Endothelial cell of umbilical vein (primary cell): Measurements from ENCODE around the gene EML4. TPM values are rescaled to one million over a fixed set of nuclear protein-coding genes. Genes with fewer than 3 reads are reported as not detected.

Experiments used
- BruUV-seq: library from RNA; stranded (reverse); fragments of 400-500 nt; replicated peaks from 2 replicates; lab custom pipeline; 2021; lab: Mats Ljungman, UMichigan
- CTCF ChIA-PET: fragments of 300-600, 350-600 bp; sonication (Branson Sonifier 250); formaldehyde crosslinking; loops from one replicate; lab custom pipeline; 2021; ENCODE audit warnings: antibody characterized with exemption, inconsistent platforms; lab: Charles Lee
- POLR2A ChIA-PET: fragments of 300-600, 350-600 bp; sonication (Branson Sonifier 250); formaldehyde crosslinking; loops from one replicate; lab custom pipeline; 2021; ENCODE audit warnings: antibody characterized with exemption, inconsistent platforms; lab: Charles Lee
- DNase-seq: peaks from one replicate; pipeline ENCODE4 v3.0.0-alpha.2; 2011; ENCODE audit warnings: low read depth, low spot score
- FAIRE-seq: peaks from 2 replicates; lab custom pipeline; 2011; peaks lifted over from hg19 to GRCh38; lab: Jason Lieb, UNC
- H2AFZ ChIP-seq: 2 replicates; pipeline ENCODE4 v1.6.0; 2012; ENCODE audit warnings: low read depth, low read length, control low read depth, inconsistent platforms
- H3K27ac ChIP-seq: 2 replicates; pipeline ENCODE4 v1.5.1; 2011; ENCODE audit warnings: low read depth, mild to moderate bottlenecking, control low read depth, low read length, moderate library complexity; ENCODE audit not compliant: insufficient read depth
- H3K27me3 ChIP-seq, 2 experiments: 2 replicates each; pipeline versions ENCODE4 v1.6.0 to v1.6.1; 2011; ENCODE audit warnings: low read length in 2 of 2, mixed read lengths in 1 of 2; ENCODE audit not compliant: control insufficient read depth in 2 of 2, insufficient read depth in 2 of 2
- H3K36me3 ChIP-seq, 2 experiments: 2 replicates in 1 of 2; 3 replicates in 1 of 2; pipeline ENCODE4 v1.5.1; 2011; ENCODE audit warnings: low read length in 2 of 2, mild to moderate bottlenecking in 1 of 2, moderate library complexity in 1 of 2; ENCODE audit not compliant: control insufficient read depth in 2 of 2, insufficient read depth in 2 of 2; ENCODE audit errors: extremely low read depth in 1 of 2
- H3K4me1 ChIP-seq: 3 replicates; pipeline ENCODE4 v1.5.1; 2011; ENCODE audit warnings: mild to moderate bottlenecking, low read length; ENCODE audit not compliant: control insufficient read depth, insufficient read depth; ENCODE audit errors: extremely low read depth
- H3K4me2 ChIP-seq: 2 replicates; pipeline ENCODE4 v1.6.1; 2011; ENCODE audit warnings: low read length, control low read depth, mixed read lengths; ENCODE audit not compliant: insufficient read depth
- H3K4me3 ChIP-seq, 3 experiments: fragments of 200-600 bp in 1 of 3; sonication (generic), shearing (Covaris generic) in 1 of 3; replicated peaks in 1 of 3; 2 replicates each; pipeline ENCODE4 v1.5.1; 2011 to 2016; ENCODE audit warnings: control low read depth in 3 of 3, low read length in 3 of 3, mild to moderate bottlenecking in 2 of 3, inconsistent platforms in 1 of 3, low read depth in 1 of 3, moderate library complexity in 1 of 3; ENCODE audit not compliant: insufficient read depth in 1 of 3
- H3K79me2 ChIP-seq: 2 replicates; pipeline ENCODE4 v1.6.0; 2012; ENCODE audit warnings: low read length, inconsistent platforms; ENCODE audit not compliant: control insufficient read depth, insufficient read depth
- H3K9ac ChIP-seq: replicated peaks from 2 replicates; pipeline ENCODE3; 2011; ENCODE audit warnings: low read length, control low read depth; ENCODE audit not compliant: insufficient read depth; ENCODE audit errors: extremely low read depth
- H3K9me1 ChIP-seq: replicated peaks from 3 replicates; pipeline ENCODE4 v1.6.0; 2011; ENCODE audit warnings: mild to moderate bottlenecking, low read length; ENCODE audit not compliant: control insufficient read depth, insufficient read depth; ENCODE audit errors: extremely low read depth
- H3K9me3 ChIP-seq: replicated peaks from 2 replicates; pipeline ENCODE4 v1.5.1; 2012; ENCODE audit warnings: low read length, inconsistent platforms; ENCODE audit not compliant: control insufficient read depth, insufficient read depth
- H4K20me1 ChIP-seq: replicated peaks from 2 replicates; pipeline ENCODE3; 2011; ENCODE audit warnings: mild to moderate bottlenecking, low read length; ENCODE audit not compliant: control insufficient read depth, insufficient read depth; ENCODE audit errors: extremely low read depth
- EZH2 ChIP-seq: IDR thresholded peaks from 2 replicates; pipeline ENCODE4 v1.6.1; 2012; ENCODE audit warnings: borderline replicate concordance, low read depth, mild to moderate bottlenecking, moderate library complexity, low read length, inconsistent platforms; ENCODE audit not compliant: severe bottlenecking
- FOS ChIP-seq: IDR thresholded peaks from 2 replicates; pipeline ENCODE4 v1.6.1; 2011; ENCODE audit warnings: mild to moderate bottlenecking, low read length, moderate library complexity, borderline replicate concordance; ENCODE audit not compliant: insufficient read depth
- GATA2 ChIP-seq: IDR thresholded peaks from 2 replicates; pipeline ENCODE4 v1.7.0; 2011; ENCODE audit warnings: low read depth, mild to moderate bottlenecking, moderate library complexity, mixed read lengths, low read length; ENCODE audit not compliant: insufficient read length, insufficient read depth
- JUN ChIP-seq: IDR thresholded peaks from 2 replicates; pipeline ENCODE4 v1.6.1; 2011; ENCODE audit warnings: borderline replicate concordance, low read depth; ENCODE audit not compliant: insufficient read length, insufficient read depth
- MYC ChIP-seq: IDR thresholded peaks from one replicate; pipeline ENCODE4 v1.6.1; 2011; ENCODE audit warnings: mild to moderate bottlenecking, low read depth, low read length
- POLR2A ChIP-seq: IDR thresholded peaks from 2 replicates; pipeline ENCODE4 v1.6.1; 2012; ENCODE audit warnings: low read depth, mild to moderate bottlenecking, control low read depth, low read length
- POLR2AphosphoS5 ChIP-seq: IDR thresholded peaks from 2 replicates; pipeline ENCODE4 v1.6.1; 2012; ENCODE audit warnings: low read depth, mild to moderate bottlenecking, control low read depth, low read length, moderate library complexity; ENCODE audit not compliant: insufficient read depth
- dilution Hi-C: fragments of 300-500 bp; cut with MboI; formaldehyde crosslinking; loops from one replicate; pipeline ENCODE4 v1.15.0; 2019; ENCODE audit warnings: low sequenced_read_pairs; ENCODE audit not compliant: extremely low pct_ligation_motif_present
- intact Hi-C: fragments of 100-400 bp; cut with micrococcal nuclease; formaldehyde crosslinking; loops from one replicate; pipeline ENCODE4 v1.10.0; 2022
- polyA plus RNA-seq, 4 experiments: library from polyadenylated mRNA; depleted of rRNA in 3 of 4; stranded (reverse) in 3 of 4; unstranded in 1 of 4; fragments of >200 nt; gene quantifications; 2 replicates each; pipeline versions ENCODE4 v1.2.1 to v1.2.3, GENCODE V29; 2011 to 2012; ENCODE audit warnings: missing spikeins in 1 of 4
- total RNA-seq: library from RNA; stranded (reverse); gene quantifications from 2 replicates; pipeline ENCODE4 v1.2.3, GENCODE V29; 2021
- TF ChIP-seq, protein P1 (sequence below): IDR thresholded peaks from 2 replicates; pipeline ENCODE4 v1.6.1; 2011; ENCODE audit not compliant: insufficient read depth, insufficient read length
- TF ChIP-seq, protein P2 (sequence below), 2 donors: IDR thresholded peaks; 1 replicate in 1 of 2; 2 replicates in 1 of 2; pipeline ENCODE4 v1.5.1; 2011; ENCODE audit warnings: low read length in 2 of 2, mild to moderate bottlenecking in 2 of 2, moderate library complexity in 2 of 2, control low read depth in 1 of 2, inconsistent platforms in 1 of 2, low read depth in 1 of 2; ENCODE audit not compliant: insufficient read depth in 1 of 2; ENCODE audit errors: extremely low read depth in 1 of 2

The EML4 gene
- total and polyA plus RNA-seq, 2 donors (not counting 3 experiments of a cell fraction or from before 2014, with no cell fraction given), result 13.3 to 32.0 TPM

DNA sequence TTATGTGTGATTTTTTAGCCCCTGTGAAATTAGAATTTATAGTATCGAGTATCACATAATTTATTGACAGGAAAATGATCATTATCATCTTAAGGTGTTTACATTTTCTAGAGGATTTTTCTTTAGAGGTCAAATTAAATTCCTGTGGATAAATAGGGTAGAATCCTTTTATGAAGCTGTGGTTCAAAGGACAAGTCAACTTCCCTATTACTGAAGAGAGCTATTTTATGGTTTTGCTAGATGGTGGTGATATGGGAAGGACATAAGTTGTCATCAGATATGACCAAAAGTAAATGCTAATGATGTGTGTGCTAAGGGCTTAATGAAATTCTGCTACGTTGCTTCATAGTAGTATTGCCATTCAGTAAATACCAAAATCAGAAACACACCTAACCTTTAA, 80.1 kb downstream of the EML4 start:
- H3K9me3 ChIP-seq, result no peaks in the 10 kb centered on the region
- H3K79me2 ChIP-seq, result no peaks in the 10 kb centered on the region
- peak overlapping the region; percentile 80 for H3K4me2 ChIP-seq
- no peak overlapping the region for H3K27ac ChIP-seq
- H3K9ac ChIP-seq, result no peak overlapping the region
- H2AFZ ChIP-seq, result no peak overlapping the region
- H3K36me3 ChIP-seq, result no peaks in the 10 kb centered on the region
- no TSS peak for BruUV-seq
- DNase-seq (no peak), FAIRE-seq (no peak)
- dilution Hi-C loops (no loop called here), intact Hi-C loops (no loop called here)
- no peak for TF ChIP-seq GATA2
- no peak for TF ChIP-seq FOS
- no peak for TF ChIP-seq POLR2AphosphoS5
- TF ChIP-seq, protein P1, sequence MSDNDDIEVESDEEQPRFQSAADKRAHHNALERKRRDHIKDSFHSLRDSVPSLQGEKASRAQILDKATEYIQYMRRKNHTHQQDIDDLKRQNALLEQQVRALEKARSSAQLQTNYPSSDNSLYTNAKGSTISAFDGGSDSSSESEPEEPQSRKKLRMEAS, result no peak
- no peak for TF ChIP-seq JUN
- no peak for TF ChIP-seq EZH2
- TF ChIP-seq MYC, result no peak
- no peak for TF ChIP-seq POLR2A
- TF ChIP-seq, protein P2, sequence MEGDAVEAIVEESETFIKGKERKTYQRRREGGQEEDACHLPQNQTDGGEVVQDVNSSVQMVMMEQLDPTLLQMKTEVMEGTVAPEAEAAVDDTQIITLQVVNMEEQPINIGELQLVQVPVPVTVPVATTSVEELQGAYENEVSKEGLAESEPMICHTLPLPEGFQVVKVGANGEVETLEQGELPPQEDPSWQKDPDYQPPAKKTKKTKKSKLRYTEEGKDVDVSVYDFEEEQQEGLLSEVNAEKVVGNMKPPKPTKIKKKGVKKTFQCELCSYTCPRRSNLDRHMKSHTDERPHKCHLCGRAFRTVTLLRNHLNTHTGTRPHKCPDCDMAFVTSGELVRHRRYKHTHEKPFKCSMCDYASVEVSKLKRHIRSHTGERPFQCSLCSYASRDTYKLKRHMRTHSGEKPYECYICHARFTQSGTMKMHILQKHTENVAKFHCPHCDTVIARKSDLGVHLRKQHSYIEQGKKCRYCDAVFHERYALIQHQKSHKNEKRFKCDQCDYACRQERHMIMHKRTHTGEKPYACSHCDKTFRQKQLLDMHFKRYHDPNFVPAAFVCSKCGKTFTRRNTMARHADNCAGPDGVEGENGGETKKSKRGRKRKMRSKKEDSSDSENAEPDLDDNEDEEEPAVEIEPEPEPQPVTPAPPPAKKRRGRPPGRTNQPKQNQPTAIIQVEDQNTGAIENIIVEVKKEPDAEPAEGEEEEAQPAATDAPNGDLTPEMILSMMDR (IDR thresholded peaks at IDR 0.05; ENCODE audit: extremely low read depth in 1 of 2, insufficient read depth in 1 of 2, low read depth in 1 of 2, low read length in 2 of 2), result no peak
- H3K4me1 ChIP-seq, result peaks cover 13% of the 10 kb centered on the region
- no peaks in the 10 kb centered on the region for H3K27me3 ChIP-seq
- H4K20me1 ChIP-seq, result no peaks in the 10 kb centered on the region
- H3K4me3 ChIP-seq, result no peak overlapping the region
- POLR2A ChIA-PET, result interaction anchor here (0.6 kb wide), 1 partner anchor 58 kb away, joined by 4 read pairs; no protein-coding TSS in a partner anchor
- CTCF ChIA-PET, result interaction anchor here (1.0 to 1.3 kb wide), 4 partner anchors 8 to 153 kb away, joined by 3 to 4 read pairs (median 3); no protein-coding TSS in a partner anchor
- H3K9me1 ChIP-seq, result no peaks in the 10 kb centered on the region
